ENCODE data around the gene KRTAP10-6. TPM values are rescaled to one million over a fixed set of nuclear protein-coding genes. Genes with fewer than 3 reads are reported as not detected.

The KRTAP10-6 gene
- total RNA-seq, 6 donors from 2014 or later: not detected

DNA sequence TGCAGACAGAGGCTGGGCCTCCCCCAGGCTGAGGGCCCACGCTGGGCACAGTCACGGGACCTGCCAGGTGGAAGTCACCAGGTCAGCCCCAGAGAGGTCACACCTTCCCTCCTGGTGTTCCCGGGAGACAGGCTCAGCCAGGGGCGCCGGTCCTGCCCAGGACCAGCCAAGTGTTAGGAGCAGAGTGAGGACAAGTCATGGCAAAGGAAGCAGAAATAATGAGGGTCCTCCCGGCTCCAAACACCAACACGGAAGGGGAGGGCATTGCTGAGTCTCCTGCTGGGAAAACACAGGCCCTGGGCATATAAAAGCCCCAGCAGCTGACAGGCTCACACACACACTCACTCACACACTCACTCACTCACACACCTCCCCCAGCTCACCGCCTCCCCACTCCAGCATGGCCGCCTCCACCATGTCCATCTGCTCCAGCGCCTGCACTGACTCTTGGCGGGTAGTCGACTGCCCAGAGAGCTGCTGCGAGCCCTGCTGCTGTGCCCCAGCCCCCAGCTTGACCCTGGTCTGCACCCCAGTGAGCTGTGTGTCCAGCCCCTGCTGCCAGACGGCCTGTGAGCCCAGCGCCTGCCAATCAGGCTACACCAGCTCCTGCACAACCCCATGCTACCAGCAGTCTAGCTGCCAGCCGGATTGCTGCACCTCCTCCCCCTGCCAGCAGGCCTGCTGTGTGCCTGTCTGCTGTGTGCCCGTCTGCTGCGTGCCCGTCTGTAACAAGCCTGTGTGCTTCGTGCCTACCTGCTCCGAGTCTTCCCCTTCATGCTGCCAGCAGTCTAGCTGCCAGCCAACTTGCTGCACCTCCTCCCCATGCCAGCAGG, 44.9 kb upstream of the KRTAP10-6 start, which contains the start of gene KRTAP10-10:
KRTAP10-10 (plus strand) TSS at position 339 of the 833 bp plus-strand sequence; CDS start at position 401, 62 bp downstream.
- TF ChIP-seq CTCF (IDR thresholded peaks at IDR 0.05) (no peak), EP300 (IDR thresholded peaks at IDR 0.05) (no peak), POLR2AphosphoS5 (IDR thresholded peaks at IDR 0.05) (no peak), POLR2A (IDR thresholded peaks at IDR 0.05) (no peak)
- no peaks in the 10 kb centered on the region for H3K36me3 ChIP-seq
- H3K4me1 ChIP-seq: no peaks in the 10 kb centered on the region
- H3K27me3 ChIP-seq: no peaks in the 10 kb centered on the region
- 49 to 52% methylated on average over 12 of the region's 21 CpGs for WGBS, 2 donors
- H3K4me3 ChIP-seq: no peak within 1 kb of the TSS
- peaks cover 0 to 4% (median 3%) of the 10 kb centered on the region in 4 donors for H3K9me3 ChIP-seq
- ATAC-seq (ENCODE audit: low FRiP score in 2 of 2) (no peak), DNase-seq (peak in 1 of 2 donors; percentile 58)
- no peak within 1 kb of the TSS for H3K27ac ChIP-seq

- H3K4me1 ChIP-seq: no peaks in the 10 kb centered on the region
- TF ChIP-seq CTCF (IDR thresholded peaks at IDR 0.05): no peak
- TF ChIP-seq EP300 (IDR thresholded peaks at IDR 0.05): no peak
- no peak for TF ChIP-seq POLR2AphosphoS5 (IDR thresholded peaks at IDR 0.05)
- TF ChIP-seq POLR2A (IDR thresholded peaks at IDR 0.05): no peak
- H3K9me3 ChIP-seq: peaks cover 5 to 12% (median 9%) of the 10 kb centered on the region in 4 donors
- H3K27me3 ChIP-seq: no peaks in the 10 kb centered on the region
- no peaks in the 10 kb centered on the region for H3K36me3 ChIP-seq
- H3K4me3 ChIP-seq: no peak overlapping the region
- no peak overlapping the region for H3K27ac ChIP-seq
- ATAC-seq (ENCODE audit: low FRiP score in 2 of 2) (no peak), DNase-seq (no peak)
- 80 to 87% methylated on average over 12 to 15 of the region's 15 CpGs for WGBS, 2 donors
Observed at GRCh38 chr21:44636209-44637017, 44.1 kb upstream of the KRTAP10-6 start.

DNA sequence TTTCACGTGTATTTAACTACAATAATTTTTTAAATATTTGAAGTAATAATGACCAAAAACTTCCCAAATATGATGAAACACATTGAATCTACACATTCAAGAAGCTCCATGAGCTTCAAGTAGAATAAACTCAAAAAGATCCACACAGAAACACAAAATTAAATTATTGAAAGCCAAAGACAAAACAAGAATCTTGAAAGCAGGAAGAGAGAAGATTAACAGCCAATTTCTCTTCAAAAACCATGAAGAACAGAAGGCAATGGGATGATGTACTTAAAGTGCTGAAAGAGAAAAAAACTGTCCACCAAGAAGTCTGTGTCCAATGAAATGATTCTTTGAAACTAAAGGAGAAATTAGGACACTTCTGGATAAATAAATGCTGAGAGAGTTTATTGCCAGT, 39.8 kb upstream of the KRTAP10-6 start:
- H3K9me3 ChIP-seq: peaks cover 6 to 16% (median 13%) of the 10 kb centered on the region in 4 donors
- H3K27ac ChIP-seq: no peak overlapping the region
- no peaks in the 10 kb centered on the region for H3K4me1 ChIP-seq
- H3K4me3 ChIP-seq: no peak overlapping the region
- H3K36me3 ChIP-seq: no peaks in the 10 kb centered on the region
- no peak for DNase-seq
- TF ChIP-seq EP300 (IDR thresholded peaks at IDR 0.05) (no peak), POLR2AphosphoS5 (IDR thresholded peaks at IDR 0.05) (no peak), CTCF (IDR thresholded peaks at IDR 0.05) (no peak), POLR2A (IDR thresholded peaks at IDR 0.05) (no peak)
- H3K27me3 ChIP-seq: no peaks in the 10 kb centered on the region
- WGBS, 2 donors: 82 to 92% methylated on average over 1 of the region's 1 CpG
- no peak for ATAC-seq (ENCODE audit: low FRiP score in 2 of 2)

GRCh38 chr21:44630440-44630839, 38.1 kb upstream of the KRTAP10-6 start:
- DNase-seq: no peak
- no peak for ATAC-seq (ENCODE audit: low FRiP score in 2 of 2)
- peaks cover 6 to 16% (median 13%) of the 10 kb centered on the region in 4 donors for H3K9me3 ChIP-seq
- H3K4me1 ChIP-seq: no peaks in the 10 kb centered on the region
- H3K4me3 ChIP-seq: no peak overlapping the region
- H3K36me3 ChIP-seq: no peaks in the 10 kb centered on the region
- WGBS, 2 donors: 58 to 72% methylated on average over 2 of the region's 2 CpGs
- H3K27ac ChIP-seq: no peak overlapping the region
- no peak for TF ChIP-seq CTCF (IDR thresholded peaks at IDR 0.05)
- no peak for TF ChIP-seq POLR2A (IDR thresholded peaks at IDR 0.05)
- TF ChIP-seq EP300 (IDR thresholded peaks at IDR 0.05): no peak
- no peak for TF ChIP-seq POLR2AphosphoS5 (IDR thresholded peaks at IDR 0.05)
- H3K27me3 ChIP-seq: no peaks in the 10 kb centered on the region
